GM18909 (cell line): ENCODE results near the gene LRRC63.
"Not testable (repeated sequence)": the region's sequence is repeated elsewhere in the genome, so short reads cannot be mapped to it uniquely, and the experiment has no call there.

Experiments
- ATAC-seq: cut with Tn5 transposase; IDR thresholded peaks from one replicate; pipeline ENCODE4 v1.9.1; 2021; ENCODE audit warnings: mild to moderate bottlenecking; ENCODE audit not compliant: unreplicated experiment, poor library complexity

Gene LRRC63

DNA sequence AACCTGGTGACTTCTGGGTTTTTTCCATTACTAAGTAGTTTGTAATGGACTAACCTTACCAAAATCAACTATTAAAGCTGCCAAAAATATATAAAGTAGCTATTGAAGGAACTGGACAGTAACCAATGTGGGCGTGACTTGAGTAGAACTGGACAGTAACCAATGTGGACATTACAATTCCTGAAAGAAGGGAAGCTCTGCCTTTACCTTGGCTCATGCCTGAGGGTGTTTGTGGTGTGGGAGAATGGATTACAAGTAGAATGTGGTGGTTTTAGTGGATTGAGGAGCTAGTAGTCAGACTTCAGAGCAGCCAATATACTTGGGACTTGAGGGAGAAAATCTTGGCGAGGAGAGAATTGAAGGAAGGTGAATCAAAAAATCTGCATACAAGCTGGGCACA lies 17.5 kb downstream of the LRRC63 start:
- ATAC-seq = no peak

DNA sequence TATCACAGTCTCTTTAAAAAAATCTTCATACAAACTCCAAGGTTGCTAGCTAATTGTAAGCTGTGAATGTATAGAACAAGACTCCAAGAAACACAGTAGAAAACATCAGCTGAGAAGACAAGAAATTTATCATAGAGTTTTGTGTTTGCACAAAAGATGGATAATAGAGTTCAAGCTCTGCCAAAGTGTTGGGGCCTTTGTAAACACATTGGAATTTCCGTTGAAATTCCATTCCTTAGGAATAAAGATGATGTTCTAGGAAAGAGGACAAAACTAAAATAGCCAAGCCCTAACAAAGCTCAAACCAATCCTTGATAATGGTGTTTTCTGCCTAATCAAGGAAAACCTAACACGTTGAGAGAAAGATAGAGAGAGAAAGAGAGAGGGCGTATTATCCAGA lies 20.6 kb downstream of the LRRC63 start:
- ATAC-seq = no peak

DNA sequence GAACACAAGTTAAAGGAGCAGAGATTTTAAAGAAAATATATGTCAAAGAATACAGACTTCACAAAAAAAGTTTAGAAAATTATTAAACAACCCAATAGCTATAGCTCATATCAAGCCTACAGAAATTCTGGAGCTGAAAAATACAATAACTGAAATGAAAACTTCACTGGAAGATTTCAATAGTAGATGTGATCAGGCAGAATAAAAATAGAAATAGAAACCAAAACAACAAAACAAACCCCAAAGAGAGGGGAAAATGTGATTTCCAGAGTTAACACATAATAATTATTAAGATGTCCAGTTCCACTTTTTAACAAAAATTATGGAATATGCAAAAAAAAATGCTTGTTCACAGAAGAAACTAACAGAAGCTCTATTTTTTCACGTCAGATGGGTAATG lies 23.6 kb downstream of the LRRC63 start:
- ATAC-seq = no peak

DNA sequence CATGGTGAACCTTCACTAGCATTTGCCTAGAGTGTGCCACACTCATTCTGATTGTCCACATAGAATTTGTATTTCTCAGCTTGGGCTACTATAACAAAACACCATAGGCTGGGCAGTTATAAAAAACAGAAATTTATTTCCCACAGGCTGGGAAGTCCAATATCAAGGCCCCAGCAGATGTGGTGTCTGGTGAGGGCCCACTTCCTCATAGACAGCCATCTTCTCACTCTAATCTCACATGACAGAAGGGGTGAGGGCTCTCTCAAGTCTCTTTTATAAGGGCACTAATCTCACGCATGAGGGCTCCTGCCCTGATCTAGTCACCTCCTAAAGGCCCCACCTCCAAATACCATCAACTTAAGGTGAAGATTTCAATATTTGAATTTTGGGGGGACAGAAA lies 53.6 kb downstream of the LRRC63 start:
- ATAC-seq = no peak

DNA sequence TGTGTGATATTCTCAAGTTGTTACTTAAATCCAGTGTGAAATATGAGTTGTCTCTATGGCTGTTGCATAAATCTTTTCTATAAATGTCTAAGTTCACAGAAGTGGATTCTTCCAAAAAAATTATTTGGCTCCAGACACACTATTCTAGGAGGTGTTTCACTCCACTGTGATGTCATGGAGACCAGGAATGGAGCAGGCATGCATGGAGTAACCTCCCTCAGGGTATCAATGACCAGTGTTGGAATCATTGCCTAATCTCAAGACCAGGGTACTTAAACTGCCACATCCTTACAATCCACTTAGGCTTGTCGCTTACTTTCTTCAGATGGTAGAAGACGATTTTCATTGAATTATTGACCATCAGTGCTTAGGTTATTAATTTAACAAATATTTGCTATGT lies 55.4 kb downstream of the LRRC63 start:
- ATAC-seq = no peak

DNA sequence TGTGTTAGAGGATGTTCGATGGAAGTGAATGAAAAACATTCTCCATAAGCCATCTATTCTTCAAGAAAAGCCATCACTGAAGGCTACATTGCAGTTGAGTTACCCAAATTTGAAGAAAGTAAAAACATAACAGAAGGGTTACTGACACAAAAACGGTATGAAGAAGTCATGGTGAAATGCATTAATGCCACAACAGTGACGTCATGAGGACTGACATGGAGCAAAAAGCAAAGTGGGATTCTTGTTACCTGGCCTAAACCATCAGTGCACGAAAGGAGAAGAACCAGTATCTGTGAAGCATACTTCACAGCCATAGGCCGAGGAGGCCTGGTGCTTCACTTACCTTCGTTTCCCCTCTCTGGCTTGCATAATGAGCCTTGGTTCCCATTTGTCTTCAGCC lies 58.7 kb downstream of the LRRC63 start:
- ATAC-seq = no peak

DNA sequence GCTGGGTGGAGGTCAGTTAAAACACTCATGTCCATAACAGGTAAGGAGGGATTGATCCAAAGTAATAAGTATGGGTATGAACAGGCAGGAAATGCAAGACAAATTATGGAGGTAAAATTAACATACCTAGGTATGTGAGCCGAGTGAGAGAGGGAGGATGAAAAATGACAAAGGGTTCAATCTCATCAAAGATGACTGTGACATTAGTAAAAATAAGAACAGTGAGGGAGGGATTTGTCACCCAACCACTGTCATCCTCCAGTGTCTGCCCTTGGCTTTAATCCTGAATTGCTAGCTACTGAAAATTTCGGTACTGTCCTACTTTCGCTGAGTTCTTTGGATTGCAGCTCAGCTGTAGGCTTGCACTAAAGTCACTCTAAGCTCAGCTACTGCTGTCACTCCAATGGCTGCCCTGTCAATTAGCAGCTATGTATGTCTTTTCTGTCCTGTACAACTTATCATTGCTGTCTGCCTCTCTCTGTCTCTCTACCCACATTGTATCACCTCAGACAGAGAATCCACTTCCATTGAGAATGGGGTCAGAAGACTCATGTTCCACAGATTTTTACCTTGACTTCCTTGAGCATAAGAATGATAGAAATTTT lies 62.5 kb downstream of the LRRC63 start:
- no peak for ATAC-seq

DNA sequence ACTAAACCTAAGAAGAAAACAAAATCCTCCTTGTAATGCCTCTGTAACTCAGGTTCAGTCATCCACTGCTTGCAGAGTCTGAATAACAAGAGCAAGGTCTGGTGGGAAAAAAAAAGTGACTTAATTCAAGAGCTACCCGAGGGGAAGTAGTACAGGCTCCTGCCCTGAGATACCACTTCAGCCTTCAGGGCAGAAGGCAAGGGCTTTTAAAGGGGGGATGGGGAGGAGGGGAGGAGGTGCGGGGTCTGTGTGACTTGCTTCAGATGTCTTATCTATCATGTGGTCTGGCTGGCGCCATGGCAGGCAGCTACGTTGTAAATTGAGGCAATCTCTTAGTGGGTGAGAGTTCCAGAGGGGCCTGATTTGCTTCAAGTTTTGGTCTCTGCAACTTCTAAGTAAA lies 66.7 kb downstream of the LRRC63 start:
- no peak for ATAC-seq

DNA sequence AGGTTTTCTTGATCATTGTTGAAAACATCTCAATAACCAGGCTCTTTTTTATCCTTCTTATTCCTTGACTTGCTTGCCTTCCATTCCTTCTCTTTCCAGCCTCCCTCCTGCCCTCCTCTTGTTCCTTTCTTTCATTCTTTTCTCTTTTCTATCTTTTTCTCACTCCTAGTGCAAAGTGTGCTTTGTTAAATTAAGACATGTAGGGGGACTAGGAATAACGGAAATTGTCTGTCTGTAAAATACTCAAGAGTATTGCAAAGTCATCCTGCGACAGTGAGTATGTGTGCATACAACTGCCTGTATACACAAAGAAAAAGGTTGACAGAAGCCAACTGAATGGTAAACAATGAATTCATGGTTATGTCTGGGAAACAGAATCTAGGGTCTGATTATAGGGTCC lies 70.1 kb downstream of the LRRC63 start:
- ATAC-seq = no peak

DNA sequence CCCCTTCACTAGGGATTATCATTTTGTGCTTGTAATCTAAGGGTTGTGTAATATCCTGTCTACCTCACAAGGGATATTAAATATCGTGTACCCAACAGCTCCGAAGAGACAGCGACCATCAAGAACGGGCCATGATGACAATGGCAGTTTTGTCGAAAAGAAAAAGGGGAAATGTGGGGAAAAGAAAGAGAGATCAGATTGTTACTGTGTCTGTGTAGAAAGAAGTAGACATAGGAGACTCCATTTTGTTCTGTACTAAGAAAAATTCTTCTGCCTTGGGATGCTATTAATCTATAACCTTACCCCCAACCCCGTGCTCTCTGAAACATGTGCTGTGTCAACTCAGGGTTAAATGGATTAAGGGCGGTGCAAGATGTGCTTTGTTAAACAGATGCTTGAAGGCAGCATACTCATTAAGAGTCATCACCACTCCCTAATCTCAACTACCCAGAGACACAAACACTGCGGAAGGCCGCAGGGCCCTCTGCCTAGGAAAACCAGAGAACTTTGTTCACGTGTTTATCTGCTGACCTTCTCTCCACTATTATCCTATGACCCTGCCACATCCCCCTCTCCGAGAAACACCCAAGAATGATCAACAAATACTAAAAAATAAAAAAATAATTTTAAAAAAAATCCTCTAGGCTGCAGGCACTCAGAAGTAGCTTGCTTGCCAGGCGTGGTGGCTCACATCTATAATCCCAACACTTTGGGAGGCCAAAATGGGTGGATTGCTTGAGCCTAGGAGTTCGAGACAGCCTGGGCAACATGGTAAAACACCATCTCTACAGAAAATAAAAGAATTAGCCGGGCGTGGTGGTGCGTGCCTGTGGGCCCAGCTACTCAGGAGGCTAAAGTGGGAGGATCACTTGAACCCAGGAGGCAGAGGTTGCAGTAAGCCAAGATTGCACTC lies 72.4 kb downstream of the LRRC63 start:
- ATAC-seq = not testable (repeated sequence)

DNA sequence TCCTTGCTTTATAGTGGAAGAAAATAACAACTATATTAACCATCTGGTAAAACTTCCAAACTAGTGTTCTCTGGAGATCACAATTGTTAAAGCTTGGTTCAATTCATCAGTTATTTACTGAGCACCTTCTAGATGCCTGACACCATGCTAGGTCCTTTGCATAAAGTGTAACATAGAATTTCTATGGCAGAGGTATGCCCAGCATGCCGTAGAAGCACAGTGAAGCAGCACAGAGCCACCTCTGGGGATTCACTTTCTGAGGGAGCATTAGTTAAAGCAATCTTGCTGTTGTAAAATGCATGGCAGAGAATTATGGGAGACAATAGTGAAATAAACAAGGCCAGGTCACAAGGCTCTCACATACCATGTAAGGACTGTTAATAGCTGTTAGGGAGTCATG lies 75.2 kb downstream of the LRRC63 start:
- no peak for ATAC-seq

DNA sequence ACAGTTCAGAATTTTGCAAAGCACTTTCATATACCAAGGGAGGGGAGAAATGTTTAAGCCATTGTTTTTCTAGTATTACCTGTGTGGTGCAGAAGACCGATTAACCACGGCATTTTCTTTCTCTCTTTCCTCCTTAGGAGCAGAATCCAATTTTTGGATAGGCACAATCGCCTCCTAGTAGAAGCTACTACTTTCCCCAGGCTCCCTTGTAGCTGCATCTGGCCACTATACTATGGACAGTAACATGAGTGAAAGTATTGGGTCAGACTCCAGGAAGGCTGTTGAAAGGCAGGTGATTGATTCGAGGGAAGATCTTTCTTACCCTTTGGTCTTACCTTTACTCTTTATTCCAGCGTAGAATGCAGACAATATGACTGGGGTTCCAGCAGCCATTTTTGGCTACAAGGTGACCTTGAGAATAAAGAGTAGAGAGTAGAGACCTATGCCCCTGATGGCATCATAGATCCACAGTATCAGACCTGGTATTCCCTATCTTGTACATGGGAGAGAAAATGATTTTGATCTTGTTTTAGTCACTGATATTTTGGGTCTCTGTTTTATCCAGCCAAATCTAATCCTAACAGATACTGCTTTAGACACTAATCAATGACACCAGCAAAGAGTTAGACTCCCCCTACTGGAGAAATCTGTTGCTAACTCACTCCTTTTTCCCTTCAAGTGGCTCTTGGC lies 77.0 kb downstream of the LRRC63 start:
- ATAC-seq = no peak

DNA sequence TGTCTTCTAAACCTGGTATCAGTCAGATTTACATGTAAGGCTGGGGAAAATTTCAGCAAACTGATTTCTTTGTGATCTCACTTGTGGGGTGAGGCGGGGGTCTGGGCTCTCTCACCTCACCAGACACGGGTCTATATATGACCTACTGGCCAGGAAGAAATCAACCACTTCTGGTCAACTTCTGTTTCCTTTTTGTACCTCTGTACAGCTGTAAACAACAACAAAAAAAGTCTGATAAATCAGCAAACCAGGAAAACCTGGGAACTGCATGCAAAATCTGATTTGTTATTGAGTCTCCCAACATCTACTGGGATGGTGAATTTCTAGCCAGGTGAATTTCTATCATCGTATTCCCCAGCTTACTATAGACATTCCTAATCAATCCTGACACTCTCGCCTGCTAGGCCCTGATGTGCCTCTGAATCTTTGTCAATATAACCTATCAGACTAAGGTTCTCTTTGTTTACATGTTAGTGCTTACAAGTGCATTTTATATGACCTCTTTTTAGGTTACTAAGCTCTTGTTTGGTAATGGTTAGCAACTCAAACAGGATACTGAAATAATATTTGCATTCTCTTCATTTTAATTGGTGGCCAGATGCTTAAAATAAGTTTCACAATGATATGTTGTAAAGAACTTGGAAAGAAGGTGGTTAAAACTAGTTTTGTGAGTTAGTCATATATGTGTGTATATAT lies 77.7 kb downstream of the LRRC63 start:
- no peak for ATAC-seq

DNA sequence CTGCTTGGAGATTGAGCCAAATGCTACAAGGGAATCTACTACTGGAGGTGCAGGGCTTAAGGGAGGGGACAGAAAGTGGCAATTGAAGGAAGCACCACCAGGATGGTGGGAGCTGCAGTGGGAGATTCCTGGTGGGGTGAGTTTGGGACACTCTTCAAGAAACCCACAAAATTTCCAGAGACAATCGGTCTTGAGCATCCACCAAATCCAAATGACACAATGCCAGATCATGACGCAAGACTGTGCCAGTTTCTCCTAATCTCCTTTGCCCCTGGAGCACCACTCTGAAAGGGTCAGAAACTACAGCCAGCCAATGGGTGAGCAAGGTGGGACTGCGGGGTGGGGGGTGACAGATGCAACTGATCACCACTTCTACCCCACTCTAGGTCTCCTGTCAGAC lies 78.7 kb downstream of the LRRC63 start:
- ATAC-seq = no peak

DNA sequence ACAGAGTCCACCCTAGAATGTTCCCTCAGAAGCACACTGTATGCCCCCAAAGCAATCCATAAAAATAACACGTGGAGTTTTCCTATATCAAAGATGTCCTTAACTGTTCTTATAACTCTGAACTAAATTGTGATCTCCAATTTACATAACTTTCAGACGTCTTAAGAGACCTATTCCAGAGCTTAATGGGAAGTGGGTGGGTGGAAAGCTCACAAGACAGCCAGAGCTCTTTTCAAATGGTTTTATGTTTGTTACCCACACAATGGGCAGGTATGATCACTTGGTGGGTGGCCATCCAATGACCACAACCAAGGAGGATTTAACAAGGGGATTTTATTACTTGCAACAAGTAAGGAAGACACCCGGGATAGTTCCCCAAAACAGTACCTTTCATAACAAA lies 81.7 kb downstream of the LRRC63 start:
- ATAC-seq = no peak

DNA sequence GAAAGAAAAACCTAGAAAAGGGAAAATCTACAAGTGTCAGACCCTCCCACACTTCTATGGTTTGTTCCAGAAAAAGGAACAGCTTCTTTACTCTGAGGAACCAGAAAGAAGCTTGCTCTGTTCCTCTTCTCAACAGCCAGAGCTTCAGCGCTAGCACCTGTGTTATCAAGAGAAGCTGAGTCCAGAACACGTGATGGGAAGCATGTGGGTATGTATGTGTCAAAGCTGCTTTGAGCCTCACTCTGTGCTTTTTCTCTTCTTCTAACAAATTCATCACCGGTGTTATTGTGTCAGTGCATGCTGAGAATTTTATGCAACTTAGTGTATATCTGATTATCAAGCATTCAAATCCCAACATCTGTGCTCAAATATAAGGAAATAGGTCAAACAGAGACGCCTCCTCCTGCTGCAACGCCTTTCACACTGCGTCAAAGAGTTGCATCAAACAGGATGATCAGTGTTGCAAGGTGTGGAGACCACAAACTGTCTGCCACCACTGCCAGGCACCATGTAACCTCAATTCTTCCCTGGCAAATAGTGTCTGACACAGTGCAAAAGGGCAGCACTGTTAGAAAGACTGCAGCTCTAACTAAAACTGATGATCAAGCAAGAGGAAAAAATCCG lies 83.9 kb downstream of the LRRC63 start:
- ATAC-seq = peak; percentile 64

DNA sequence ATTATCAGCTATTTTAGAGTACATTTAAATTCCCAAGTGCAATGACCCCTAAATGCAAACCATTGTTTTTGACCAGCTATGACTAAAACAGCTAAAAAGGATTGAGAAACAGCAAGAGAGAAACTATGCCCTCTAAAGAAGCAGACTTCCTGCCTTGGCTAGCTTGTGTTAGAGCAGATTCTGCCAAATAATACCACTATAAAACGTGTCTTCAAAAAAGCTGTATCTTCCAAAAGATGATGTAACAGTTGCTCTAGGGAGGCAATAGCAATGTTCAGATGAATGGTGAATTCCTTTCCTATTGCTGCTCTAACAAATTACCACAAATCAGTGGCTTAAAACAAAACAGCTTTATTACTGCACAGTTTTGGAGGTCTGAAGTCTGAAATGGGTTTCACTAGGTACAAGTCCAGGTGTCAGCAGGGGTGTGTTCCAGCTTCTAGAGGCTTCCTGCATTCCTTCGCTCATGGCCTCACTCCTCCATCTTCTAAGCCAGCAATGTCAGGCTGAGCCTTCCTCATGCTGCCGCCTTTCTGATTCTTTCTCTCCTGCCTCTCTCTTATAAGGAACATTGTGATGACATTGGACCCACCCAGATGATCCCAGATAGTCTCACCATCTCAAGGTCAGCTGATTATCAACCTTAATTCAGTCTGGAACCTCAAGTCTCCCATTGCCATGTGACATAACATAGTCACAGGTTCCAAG lies 84.5 kb downstream of the LRRC63 start:
- peak; percentile 52 for ATAC-seq

DNA sequence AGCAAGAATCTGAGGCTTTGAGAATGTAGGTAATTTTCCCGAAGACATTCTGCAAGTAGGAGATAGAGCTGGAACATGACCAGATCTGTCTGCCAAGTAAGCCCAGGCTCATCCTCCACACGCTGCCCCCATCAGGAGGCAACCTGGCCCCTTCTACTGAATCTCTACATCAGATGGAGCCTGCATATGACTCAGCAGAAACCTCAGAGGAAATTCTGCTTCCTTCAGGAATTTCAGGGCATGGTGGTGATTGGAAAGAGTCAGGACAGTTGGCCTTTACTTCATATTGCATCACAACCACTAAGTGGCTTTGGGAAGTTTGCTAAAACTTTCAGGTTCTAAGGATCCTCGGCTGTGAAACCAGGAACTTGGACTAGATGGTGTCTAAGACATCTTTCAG lies 85.2 kb downstream of the LRRC63 start:
- ATAC-seq = no peak

DNA sequence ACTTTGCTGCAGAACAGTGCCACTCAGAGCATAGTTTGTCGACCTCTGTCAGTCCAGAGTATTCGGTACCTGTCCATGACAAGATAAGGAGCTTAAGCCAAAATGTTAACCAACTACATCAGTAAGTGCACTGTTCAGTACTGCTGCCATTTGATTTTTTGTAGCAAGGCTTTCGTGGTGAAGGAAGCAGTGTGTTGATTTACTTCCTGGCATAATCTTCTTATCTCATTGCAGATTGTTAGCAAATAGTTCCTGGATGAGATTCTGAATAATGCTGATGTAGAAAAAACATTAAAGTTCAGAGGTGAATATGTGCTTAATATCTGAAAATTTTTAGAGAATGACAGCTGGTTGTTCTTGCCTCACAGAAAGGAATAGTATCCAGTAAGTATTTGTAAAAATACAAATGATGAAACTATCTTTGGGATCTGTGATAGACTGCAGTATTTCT lies 85.7 kb downstream of the LRRC63 start:
- ATAC-seq = no peak
